Measurements from ENCODE around the gene NR2F2.

The NR2F2 gene

GRCh38 chr15:96324192-96324895 lies 6.2 kb upstream of the NR2F2 start:
- Histone ChIP-seq H3K9me2 (ENCODE audit: low read depth, low read length) (no peaks in the 10 kb centered on the region), H3K4me3 (ENCODE audit: low read depth, low read length, poor library complexity, severe bottlenecking) (no peak overlapping the region), H3K4me2 (ENCODE audit: low read length) (no peak overlapping the region), H2AFZ (ENCODE audit: low read length) (no peak overlapping the region), H3K9me3 (ENCODE audit: low read length) (no peaks in the 10 kb centered on the region), H3K27me3 (ENCODE audit: insufficient read depth, low read length) (no peaks in the 10 kb centered on the region), H3K36me3 (ENCODE audit: insufficient read depth, low read length) (no peaks in the 10 kb centered on the region), H3K4me1 (ENCODE audit: insufficient read depth, low read length, severe bottlenecking) (no peaks in the 10 kb centered on the region), H3K79me2 (ENCODE audit: insufficient read depth, low read length) (no peaks in the 10 kb centered on the region), H3K27ac (ENCODE audit: low read depth, low read length, poor library complexity, severe bottlenecking) (no peak overlapping the region), H3F3A (ENCODE audit: insufficient read depth, low read length) (no peaks in the 10 kb centered on the region), H4K20me1 (ENCODE audit: insufficient read depth, low read length) (no peaks in the 10 kb centered on the region), H3K9ac (ENCODE audit: low read length) (no peak overlapping the region)
- TF ChIP-seq CTCF (IDR thresholded peaks at IDR 0.05; ENCODE audit: low read length): no peak
- no peak for TF ChIP-seq EZH2 (IDR thresholded peaks at IDR 0.05; ENCODE audit: borderline replicate concordance, low read length)

- no peaks in the 10 kb centered on the region for H3K79me2 ChIP-seq (ENCODE audit: insufficient read depth, low read length)
- no peaks in the 10 kb centered on the region for H3K4me1 ChIP-seq (ENCODE audit: insufficient read depth, low read length, severe bottlenecking)
- no peaks in the 10 kb centered on the region for H3K27me3 ChIP-seq (ENCODE audit: insufficient read depth, low read length)
- H2AFZ ChIP-seq (ENCODE audit: low read length): no peak overlapping the region
- H4K20me1 ChIP-seq (ENCODE audit: insufficient read depth, low read length): no peaks in the 10 kb centered on the region
- H3F3A ChIP-seq (ENCODE audit: insufficient read depth, low read length): no peaks in the 10 kb centered on the region
- H3K9me2 ChIP-seq (ENCODE audit: low read depth, low read length): no peaks in the 10 kb centered on the region
- no peak for TF ChIP-seq CTCF (IDR thresholded peaks at IDR 0.05; ENCODE audit: low read length)
- TF ChIP-seq EZH2 (IDR thresholded peaks at IDR 0.05; ENCODE audit: borderline replicate concordance, low read length): no peak
- H3K36me3 ChIP-seq (ENCODE audit: insufficient read depth, low read length): no peaks in the 10 kb centered on the region
- no peak overlapping the region for H3K4me2 ChIP-seq (ENCODE audit: low read length)
- H3K9me3 ChIP-seq (ENCODE audit: low read length): no peaks in the 10 kb centered on the region
- H3K4me3 ChIP-seq (ENCODE audit: low read depth, low read length, poor library complexity, severe bottlenecking): no peak overlapping the region
- H3K9ac ChIP-seq (ENCODE audit: low read length): no peak overlapping the region
- H3K27ac ChIP-seq (ENCODE audit: low read depth, low read length, poor library complexity, severe bottlenecking): no peak overlapping the region
Observed at GRCh38 chr15:96324940-96325540, 5.5 kb upstream of the NR2F2 start.

- Histone ChIP-seq H3K4me1 (ENCODE audit: insufficient read depth, low read length, severe bottlenecking) (no peaks in the 10 kb centered on the region), H2AFZ (ENCODE audit: low read length) (no peak overlapping the region)
Observed at GRCh38 chr15:96325541-96326327, 4.8 kb upstream of the NR2F2 start.

More at GRCh38 chr15:96325541-96326327, 4.8 kb upstream of the NR2F2 start:
- Histone ChIP-seq H3K9me3 (ENCODE audit: low read length) (no peaks in the 10 kb centered on the region), H3F3A (ENCODE audit: insufficient read depth, low read length) (no peaks in the 10 kb centered on the region), H3K79me2 (ENCODE audit: insufficient read depth, low read length) (no peaks in the 10 kb centered on the region), H3K9me2 (ENCODE audit: low read depth, low read length) (no peaks in the 10 kb centered on the region), H3K4me3 (ENCODE audit: low read depth, low read length, poor library complexity, severe bottlenecking) (no peak overlapping the region), H3K9ac (ENCODE audit: low read length) (no peak overlapping the region), H3K27me3 (ENCODE audit: insufficient read depth, low read length) (no peaks in the 10 kb centered on the region), H3K27ac (ENCODE audit: low read depth, low read length, poor library complexity, severe bottlenecking) (no peak overlapping the region), H4K20me1 (ENCODE audit: insufficient read depth, low read length) (no peaks in the 10 kb centered on the region), H3K36me3 (ENCODE audit: insufficient read depth, low read length) (no peaks in the 10 kb centered on the region), H3K4me2 (ENCODE audit: low read length) (no peak overlapping the region)
- TF ChIP-seq CTCF (IDR thresholded peaks at IDR 0.05; ENCODE audit: low read length) (no peak), EZH2 (IDR thresholded peaks at IDR 0.05; ENCODE audit: borderline replicate concordance, low read length) (no peak)

Data from OCI-LY1 (cell line).